GM06990 (cell line): ENCODE results near the gene PML.
"Not testable (repeated sequence)": the region's sequence is repeated elsewhere in the genome, so short reads cannot be mapped to it uniquely, and the experiment has no call there.

Source experiments
- DNase-seq: peaks from one replicate; pipeline ENCODE4 v3.0.0-alpha.2; 2011; ENCODE audit not compliant: insufficient read length; ENCODE audit errors: extremely low read depth
- H3K27me3 ChIP-seq: replicated peaks from 2 replicates; pipeline ENCODE4 v1.6.0; 2011; ENCODE audit warnings: low read length; ENCODE audit not compliant: control insufficient read depth, insufficient read depth
- H3K36me3 ChIP-seq: 2 replicates; pipeline ENCODE4 v1.5.1; 2011; ENCODE audit warnings: low read length; ENCODE audit not compliant: control insufficient read depth, insufficient read depth
- H3K4me3 ChIP-seq: replicated peaks from 2 replicates; pipeline ENCODE4 v1.5.1; 2011; ENCODE audit warnings: low read depth, mild to moderate bottlenecking, control low read depth, low read length
- CTCF ChIP-seq: IDR thresholded peaks from 2 replicates; pipeline ENCODE4 v1.5.1; 2011; ENCODE audit warnings: low read length, control low read depth, mild to moderate bottlenecking, inconsistent platforms; ENCODE audit not compliant: insufficient read depth, poor library complexity, severe bottlenecking

PML gene

GRCh38 chr15:73956743-73957135, 37.8 kb upstream of the PML start:
- Histone ChIP-seq H3K4me3 (no peak overlapping the region), H3K27me3 (no peaks in the 10 kb centered on the region), H3K36me3 (no peaks in the 10 kb centered on the region)
- no peak for TF ChIP-seq CTCF
- no peak for DNase-seq

DNA sequence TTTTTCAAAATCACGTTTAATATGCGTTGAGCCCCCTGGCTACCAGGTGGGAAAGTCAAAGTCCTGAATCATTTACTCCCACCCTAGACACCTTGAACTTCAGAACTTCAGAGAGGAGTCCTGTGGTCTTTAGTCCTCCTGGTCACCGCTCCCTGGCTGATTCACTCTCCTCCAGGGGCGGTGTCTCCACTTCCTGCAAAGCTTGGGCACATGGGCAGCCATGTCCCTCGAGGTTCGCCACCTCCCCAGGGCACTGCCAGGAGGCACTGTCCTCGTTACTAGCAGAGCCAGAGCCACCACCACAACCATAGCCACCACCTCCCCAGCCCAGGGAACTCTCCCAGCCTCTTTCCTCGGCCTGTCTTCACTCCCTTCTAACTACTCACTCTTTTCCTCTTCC, 37.2 kb upstream of the PML start:
- TF ChIP-seq CTCF = no peak
- H3K36me3 ChIP-seq = no peaks in the 10 kb centered on the region
- DNase-seq = no peak

DNA sequence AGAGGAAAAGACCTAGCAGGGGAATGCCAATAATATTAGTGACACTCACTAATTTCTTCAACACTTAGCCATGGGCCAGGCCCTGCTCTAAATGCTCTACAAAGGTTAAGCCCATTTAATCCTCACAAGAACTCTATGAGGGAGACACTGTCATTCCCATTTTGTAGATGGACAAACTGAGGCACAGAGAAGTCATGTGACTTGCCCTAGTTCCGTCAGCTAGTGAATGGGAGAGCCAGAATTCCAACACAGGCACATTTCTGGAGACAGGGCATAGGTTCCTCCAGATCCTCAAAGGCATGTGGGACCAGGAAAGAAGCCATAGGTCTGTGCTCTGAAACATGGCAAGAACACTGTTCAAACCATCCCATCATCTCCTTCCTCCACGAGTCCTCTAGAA, 36.7 kb upstream of the PML start:
- no peak for DNase-seq
- no peaks in the 10 kb centered on the region for H3K27me3 ChIP-seq
- TF ChIP-seq CTCF = no peak
- no peaks in the 10 kb centered on the region for H3K36me3 ChIP-seq
- no peak overlapping the region for H3K4me3 ChIP-seq

More for the DNA sequence above, 37.2 kb upstream of the PML start:
- Histone ChIP-seq H3K4me3 (no peak overlapping the region), H3K27me3 (no peaks in the 10 kb centered on the region)

GRCh38 chr15:73959012-73959581, 35.4 kb upstream of the PML start:
- Histone ChIP-seq H3K27me3 (no peaks in the 10 kb centered on the region), H3K4me3 (no peak overlapping the region), H3K36me3 (no peaks in the 10 kb centered on the region)
- DNase-seq = no peak
- TF ChIP-seq CTCF = peak; percentile 3

- DNase-seq = no peak
- no peak for TF ChIP-seq CTCF
- H3K36me3 ChIP-seq = no peaks in the 10 kb centered on the region
- H3K27me3 ChIP-seq = no peaks in the 10 kb centered on the region
- H3K4me3 ChIP-seq = no peak overlapping the region
These were observed 34.7 kb upstream of the PML start for GRCh38 chr15:73959801-73960200.

GRCh38 chr15:73960472-73961070, 33.9 kb upstream of the PML start:
- H3K27me3 ChIP-seq, DNase-seq, H3K4me3 ChIP-seq, H3K36me3 ChIP-seq: not testable (repeated sequence)
